Loucy (cell line): Measurements from ENCODE around the gene GALT.
"Not testable (repeated sequence)": the region's sequence is repeated elsewhere in the genome, so short reads cannot be mapped to it uniquely, and the experiment has no call there.

ENCODE experiments used
- H2AFZ ChIP-seq: fragments of 200-600 bp; sonication (generic); 2 replicates; pipeline ENCODE4 v1.6.0; 2016; ENCODE audit warnings: antibody characterized with exemption, mild to moderate bottlenecking, low read length, moderate library complexity
- H3F3A ChIP-seq: fragments of 200-600 bp; 2 replicates; pipeline ENCODE4 v1.6.0; 2016; ENCODE audit warnings: antibody characterized with exemption, low read depth, mild to moderate bottlenecking
- H3K27me3 ChIP-seq: fragments of 200-600 bp; sonication (generic); 2 replicates; pipeline ENCODE4 v1.6.1; 2014; ENCODE audit warnings: low read length, mild to moderate bottlenecking; ENCODE audit not compliant: insufficient read depth, poor library complexity, severe bottlenecking
- H3K36me3 ChIP-seq: fragments of 200-600 bp; sonication (generic); 2 replicates; pipeline ENCODE4 v1.6.1; 2016; ENCODE audit warnings: low read length; ENCODE audit not compliant: insufficient read depth
- H3K4me1 ChIP-seq: fragments of 200-600 bp; sonication (generic); 2 replicates; pipeline ENCODE4 v1.5.1; 2014; ENCODE audit warnings: low read length, mild to moderate bottlenecking; ENCODE audit not compliant: insufficient read depth, poor library complexity, severe bottlenecking
- H3K4me2 ChIP-seq: fragments of 200-600 bp; sonication (generic); 2 replicates; pipeline ENCODE4 v1.6.0; 2014; ENCODE audit warnings: antibody characterized with exemption, low read length, low read depth, mild to moderate bottlenecking; ENCODE audit not compliant: poor library complexity, severe bottlenecking
- H3K4me3 ChIP-seq: fragments of 200-600 bp; sonication (generic); 2 replicates; pipeline ENCODE4 v1.5.1; 2014; ENCODE audit warnings: low read length, mild to moderate bottlenecking, mixed read lengths; ENCODE audit not compliant: poor library complexity, severe bottlenecking
- H3K79me2 ChIP-seq: fragments of 200-600 bp; sonication (generic); 2 replicates; pipeline ENCODE4 v1.6.1; 2014; ENCODE audit warnings: low read length; ENCODE audit not compliant: insufficient read depth
- H3K9ac ChIP-seq: fragments of 200-600 bp; sonication (generic); 2 replicates; pipeline ENCODE4 v1.6.0; 2014; ENCODE audit warnings: mild to moderate bottlenecking, low read depth, low read length, moderate library complexity; ENCODE audit not compliant: poor library complexity, severe bottlenecking
- H3K9me2 ChIP-seq: fragments of 200-600 bp; sonication (generic); replicated peaks from 2 replicates; pipeline ENCODE4 v1.6.1; 2016; ENCODE audit warnings: low read depth, low read length, mixed read lengths
- H3K9me3 ChIP-seq: fragments of 200-600 bp; sonication (generic); 2 replicates; pipeline ENCODE4 v1.6.1; 2014; ENCODE audit warnings: mild to moderate bottlenecking, antibody characterized with exemption, low read length, low read depth; ENCODE audit not compliant: insufficient read depth
- H4K20me1 ChIP-seq: fragments of 200-600 bp; sonication (generic); 2 replicates; pipeline ENCODE4 v1.6.0; 2014; ENCODE audit warnings: antibody characterized with exemption, low read length, mild to moderate bottlenecking; ENCODE audit not compliant: insufficient read depth, poor library complexity, severe bottlenecking
- CTCF ChIP-seq: fragments of 200-600 bp; sonication (generic); conservative IDR thresholded peaks from 2 replicates; pipeline ENCODE4 v1.5.1; 2014; ENCODE audit warnings: mild to moderate bottlenecking, antibody characterized with exemption, low read length
- EZH2phosphoT487 ChIP-seq: fragments of 200-600 bp; IDR thresholded peaks from 2 replicates; pipeline ENCODE4 v1.6.1; 2018; ENCODE audit warnings: antibody characterized with exemption, mild to moderate bottlenecking, moderate library complexity, borderline replicate concordance

The GALT gene

GRCh38 chr9:34638138-34638445, 8.4 kb upstream of the GALT start:
- Histone ChIP-seq H3F3A (no peaks in the 10 kb centered on the region), H3K4me2 (peak overlapping the region; percentile 91), H3K9me3 (no peaks in the 10 kb centered on the region), H3K4me1 (peaks cover 27% of the 10 kb centered on the region), H3K9me2 (no peaks in the 10 kb centered on the region), H3K4me3 (peak overlapping the region; percentile 94), H3K79me2 (peaks cover 25% of the 10 kb centered on the region), H3K36me3 (no peaks in the 10 kb centered on the region), H2AFZ (peak overlapping the region; percentile 75), H3K9ac (peak overlapping the region; percentile 75), H3K27me3 (no peaks in the 10 kb centered on the region), H4K20me1 (peaks cover 13% of the 10 kb centered on the region)
- TF ChIP-seq CTCF: no peak
- no peak for TF ChIP-seq EZH2phosphoT487

- H3K4me2 ChIP-seq, H3K27me3 ChIP-seq, H3K4me3 ChIP-seq, H3F3A ChIP-seq, H3K36me3 ChIP-seq, H2AFZ ChIP-seq, H3K9ac ChIP-seq, H3K9me3 ChIP-seq, H3K9me2 ChIP-seq: not testable (repeated sequence)
- Histone ChIP-seq H3K4me1 (peaks cover 27% of the 10 kb centered on the region), H4K20me1 (peaks cover 13% of the 10 kb centered on the region), H3K79me2 (peaks cover 25% of the 10 kb centered on the region)
These were observed 7.2 kb upstream of the GALT start for GRCh38 chr9:34639322-34639721.

- H3K4me3 ChIP-seq: no peak overlapping the region
- H3K9ac ChIP-seq: no peak overlapping the region
- H2AFZ ChIP-seq: no peak overlapping the region
- no peaks in the 10 kb centered on the region for H3K9me2 ChIP-seq
- no peaks in the 10 kb centered on the region for H3F3A ChIP-seq
- no peak for TF ChIP-seq CTCF
- no peak for TF ChIP-seq EZH2phosphoT487
- H4K20me1 ChIP-seq: peaks cover 4% of the 10 kb centered on the region
- peaks cover 7% of the 10 kb centered on the region for H3K79me2 ChIP-seq
- H3K4me2 ChIP-seq: no peak overlapping the region
- H3K9me3 ChIP-seq: no peaks in the 10 kb centered on the region
- H3K36me3 ChIP-seq: no peaks in the 10 kb centered on the region
- peaks cover 17% of the 10 kb centered on the region for H3K4me1 ChIP-seq
- no peaks in the 10 kb centered on the region for H3K27me3 ChIP-seq
These were observed 3.8 kb upstream of the GALT start for GRCh38 chr9:34642679-34643078.

- Histone ChIP-seq H4K20me1 (peaks cover 16% of the 10 kb centered on the region), H3K9me2 (no peaks in the 10 kb centered on the region), H3K36me3 (peaks cover 10% of the 10 kb centered on the region; the same call in 1 of the 2 replicates), H3K9ac (no peak overlapping the region), H2AFZ (no peak overlapping the region), H3K4me2 (no peak overlapping the region), H3K9me3 (no peaks in the 10 kb centered on the region), H3K4me3 (no peak overlapping the region), H3K79me2 (peaks cover 24% of the 10 kb centered on the region), H3K27me3 (no peaks in the 10 kb centered on the region), H3K4me1 (peaks cover 23% of the 10 kb centered on the region), H3F3A (no peaks in the 10 kb centered on the region)
- TF ChIP-seq EZH2phosphoT487: no peak
- TF ChIP-seq CTCF: no peak
These were observed 1.6 kb upstream of the GALT start for GRCh38 chr9:34644766-34645314.
